IPS-NIHi11 (cell line): Measurements from ENCODE around the gene GAPDHS.
A peak's percentile ranks its signal among the peaks of the same experiment; 100 is the strongest.

Source experiments
- DNase-seq: peaks from one replicate; pipeline ENCODE4 v3.0.0; 2012; ENCODE audit warnings: mixed read lengths, low spot score

The GAPDHS gene

DNA sequence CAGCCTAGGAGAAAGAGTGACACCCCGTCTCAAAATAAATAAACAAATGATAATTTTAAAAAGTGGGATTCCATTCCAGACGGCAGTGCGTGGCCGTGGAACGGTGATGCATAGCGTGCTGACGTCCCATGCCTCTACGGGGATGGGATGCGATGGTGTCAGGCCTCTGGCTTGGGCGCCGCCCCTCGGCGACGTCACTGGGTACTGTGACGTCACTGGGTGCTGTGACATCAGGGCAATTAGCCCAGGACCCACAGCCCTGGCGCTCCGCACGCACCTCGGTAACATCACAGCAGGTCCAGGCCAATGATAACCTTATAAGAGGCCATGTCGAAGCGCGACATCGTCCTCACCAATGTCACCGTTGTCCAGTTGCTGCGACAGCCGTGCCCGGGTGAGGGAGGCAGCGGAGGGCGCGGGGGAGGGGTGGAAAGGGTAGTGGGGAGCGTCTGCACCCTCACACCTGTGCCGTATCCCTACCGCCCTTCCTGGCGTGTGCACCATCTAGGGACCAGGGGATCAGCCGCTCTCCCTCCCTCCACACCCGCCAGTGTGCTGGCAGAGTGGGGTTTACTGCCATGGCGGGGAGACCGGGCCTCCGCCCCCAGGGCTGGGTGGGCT, at the start of gene GAPDHS:
TSS of gene GAPDHS (plus strand) at position 256 of the 621 bp plus-strand sequence. CDS start at position 328, 72 bp downstream.
- DNase-seq: no peak

DNA sequence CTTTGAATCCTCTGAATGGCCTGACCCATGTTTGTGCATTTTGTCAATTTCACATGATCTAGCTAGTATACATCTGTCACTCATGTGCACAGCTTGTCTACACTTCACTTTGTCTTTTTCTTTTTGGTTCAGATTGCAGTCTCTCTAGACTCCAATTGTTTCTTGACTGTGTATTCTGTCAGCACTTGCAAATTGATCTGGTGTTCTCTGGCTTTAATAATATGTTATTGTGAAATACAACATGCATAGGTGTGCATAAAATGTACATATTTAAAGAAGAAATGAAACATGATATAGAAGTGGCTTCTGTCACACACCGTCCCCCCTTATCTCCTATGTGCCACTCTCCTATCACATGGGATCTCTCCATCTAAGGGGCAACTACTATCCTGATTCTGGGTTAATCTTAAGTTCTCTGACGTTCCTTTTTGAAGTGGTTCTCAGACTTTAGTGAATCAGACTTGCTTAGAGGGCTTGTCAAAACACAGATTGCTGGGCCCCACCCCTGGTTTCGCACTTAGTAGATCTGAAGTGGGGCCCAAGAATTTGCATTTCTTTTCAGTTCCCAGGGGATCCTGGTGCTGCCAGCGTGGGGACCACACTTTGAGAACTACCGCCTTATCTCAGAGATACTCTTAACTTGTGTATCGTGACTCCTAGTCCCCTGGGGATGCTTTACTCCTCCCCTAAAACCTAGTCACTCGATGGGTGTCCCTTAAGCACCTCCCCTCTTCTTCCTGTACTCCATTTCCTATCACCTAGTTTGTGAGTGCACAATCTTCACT, 48.8 kb upstream of the GAPDHS start:
- no peak for DNase-seq

DNA sequence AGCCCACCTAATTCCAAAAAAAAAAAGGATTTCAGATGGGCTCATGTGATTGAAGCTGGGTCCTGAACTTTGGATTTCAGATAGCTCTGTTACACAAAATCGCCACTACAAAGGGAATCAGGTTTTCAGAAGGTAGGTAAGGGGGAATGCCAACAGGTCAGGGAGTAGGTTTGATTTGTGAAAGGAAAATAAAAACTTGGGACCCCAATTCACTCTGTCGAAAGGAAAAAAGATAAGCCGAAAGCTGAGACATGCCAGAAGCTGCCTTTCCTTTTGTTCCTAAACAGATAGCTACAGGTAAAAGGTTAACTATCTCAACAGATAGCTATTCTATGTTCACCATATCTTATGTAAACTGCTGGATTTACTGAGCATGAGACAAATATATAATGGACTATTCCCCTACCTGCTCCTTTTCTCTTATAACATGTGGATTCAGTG, 47.0 kb upstream of the GAPDHS start:
- DNase-seq: no peak

DNA sequence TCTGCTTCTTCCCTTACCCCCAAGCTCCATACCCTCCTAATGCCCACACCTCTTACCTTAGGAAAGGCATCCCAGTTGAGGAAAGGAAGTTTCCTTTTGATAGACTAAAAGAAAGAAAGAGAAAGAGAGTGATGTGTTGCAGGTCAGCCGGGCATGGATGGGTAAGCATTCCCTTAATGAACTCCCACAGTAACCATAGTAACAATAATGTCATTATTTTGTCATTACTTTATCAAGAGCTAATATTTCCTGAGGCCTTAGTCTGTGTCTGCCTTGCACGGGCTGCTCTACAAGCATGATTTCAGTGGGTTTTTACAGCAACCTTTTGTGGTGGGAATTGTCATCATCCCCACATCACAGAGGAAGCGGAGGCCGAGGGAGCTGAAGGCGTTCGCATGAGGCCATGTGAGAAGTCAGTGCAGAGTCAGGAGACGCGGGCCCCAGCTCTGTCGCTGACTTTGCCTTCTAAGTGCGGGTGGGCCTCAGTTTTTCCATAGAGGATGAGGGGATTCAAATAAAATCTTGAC, 45.5 kb upstream of the GAPDHS start:
- DNase-seq: no peak

DNA sequence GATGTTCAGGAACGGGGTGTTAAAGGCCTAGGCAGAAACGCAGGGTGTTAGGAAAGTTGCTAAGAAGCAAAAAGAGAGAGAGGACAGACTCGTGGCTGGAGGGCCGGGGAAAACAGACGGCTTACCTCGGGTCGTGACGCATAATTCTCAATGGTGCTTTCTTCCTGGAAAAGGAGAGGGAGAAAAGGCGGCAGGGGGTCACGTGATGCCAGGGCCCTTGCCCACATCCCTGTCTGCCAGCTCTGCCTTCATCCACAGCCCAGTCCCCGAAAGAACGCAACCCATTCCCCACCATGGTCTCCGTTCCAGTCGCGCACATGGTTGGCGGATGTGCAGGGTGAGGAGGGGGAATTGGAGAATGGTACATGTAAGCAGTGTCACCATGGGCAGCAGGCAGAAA, 44.6 kb upstream of the GAPDHS start:
- DNase-seq: no peak

DNA sequence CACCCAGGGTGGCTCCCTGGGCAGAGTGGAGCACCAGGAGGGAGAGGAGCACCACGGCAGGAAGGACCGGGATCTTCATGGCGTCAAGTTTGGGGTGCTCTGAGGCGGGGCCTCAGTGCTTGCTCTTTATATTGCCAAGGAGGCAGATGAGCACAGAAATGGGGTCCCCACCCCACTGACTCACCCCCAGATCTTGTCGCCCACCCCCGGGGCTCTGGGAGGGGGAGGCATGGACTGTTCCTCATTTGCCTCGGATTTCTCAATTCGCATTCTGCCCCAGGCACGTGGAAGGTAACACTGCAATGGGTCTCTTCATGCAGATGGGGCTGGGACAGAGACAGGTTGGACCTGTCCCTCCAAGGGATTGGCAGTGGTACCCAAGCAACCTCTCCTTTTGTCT, 42.9 kb upstream of the GAPDHS start, which contains the start of gene KRTDAP:
TSS of gene KRTDAP (minus strand) at position 101 of the 400 bp plus-strand sequence. CDS start at position 79, 22 bp downstream.
- no peak for DNase-seq

DNA sequence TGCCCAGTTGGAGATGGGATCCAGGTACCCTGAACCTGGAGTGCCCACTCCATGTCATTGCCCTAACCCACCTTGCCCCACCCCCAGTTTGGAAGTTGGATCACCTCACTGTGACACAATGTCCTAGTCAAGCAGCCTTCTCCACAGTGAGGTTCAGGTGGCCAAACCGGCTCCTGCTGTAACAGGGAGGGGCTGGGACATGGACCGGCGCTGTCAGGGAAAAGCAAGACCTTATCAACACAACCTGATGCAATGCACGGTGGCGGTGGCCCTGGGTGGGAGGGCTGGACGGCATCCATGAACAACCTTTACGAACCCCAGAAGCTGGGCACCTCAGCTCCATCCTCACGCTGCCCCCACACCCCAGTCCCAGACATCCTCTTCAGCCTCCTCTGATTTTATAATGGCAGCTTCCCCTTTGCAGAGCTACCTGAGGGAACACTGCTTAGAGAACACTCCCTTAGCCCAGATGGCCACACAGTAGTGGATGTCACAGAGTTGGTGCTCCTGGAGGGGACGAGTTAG, 41.4 kb upstream of the GAPDHS start:
- no peak for DNase-seq

DNA sequence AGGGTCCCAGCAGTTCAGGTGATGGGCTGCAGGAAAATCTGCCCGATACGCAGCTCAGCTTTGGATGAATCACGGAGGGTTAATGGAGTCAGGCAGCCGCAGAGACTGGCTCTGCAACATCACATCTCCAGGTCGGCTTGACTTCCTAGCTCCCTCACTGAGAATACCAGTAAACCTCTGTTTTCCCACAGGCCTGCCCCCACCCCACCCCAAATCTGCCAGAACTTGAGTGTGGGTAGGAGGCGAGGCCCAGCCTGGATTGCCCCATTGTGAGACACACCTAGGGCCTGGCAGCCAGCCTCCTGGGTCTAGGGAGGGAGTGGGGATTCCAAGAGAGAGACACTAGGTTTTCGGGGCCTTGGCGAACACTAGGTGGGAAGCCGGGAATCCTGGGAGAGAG, 39.3 kb upstream of the GAPDHS start:
- no peak for DNase-seq

DNA sequence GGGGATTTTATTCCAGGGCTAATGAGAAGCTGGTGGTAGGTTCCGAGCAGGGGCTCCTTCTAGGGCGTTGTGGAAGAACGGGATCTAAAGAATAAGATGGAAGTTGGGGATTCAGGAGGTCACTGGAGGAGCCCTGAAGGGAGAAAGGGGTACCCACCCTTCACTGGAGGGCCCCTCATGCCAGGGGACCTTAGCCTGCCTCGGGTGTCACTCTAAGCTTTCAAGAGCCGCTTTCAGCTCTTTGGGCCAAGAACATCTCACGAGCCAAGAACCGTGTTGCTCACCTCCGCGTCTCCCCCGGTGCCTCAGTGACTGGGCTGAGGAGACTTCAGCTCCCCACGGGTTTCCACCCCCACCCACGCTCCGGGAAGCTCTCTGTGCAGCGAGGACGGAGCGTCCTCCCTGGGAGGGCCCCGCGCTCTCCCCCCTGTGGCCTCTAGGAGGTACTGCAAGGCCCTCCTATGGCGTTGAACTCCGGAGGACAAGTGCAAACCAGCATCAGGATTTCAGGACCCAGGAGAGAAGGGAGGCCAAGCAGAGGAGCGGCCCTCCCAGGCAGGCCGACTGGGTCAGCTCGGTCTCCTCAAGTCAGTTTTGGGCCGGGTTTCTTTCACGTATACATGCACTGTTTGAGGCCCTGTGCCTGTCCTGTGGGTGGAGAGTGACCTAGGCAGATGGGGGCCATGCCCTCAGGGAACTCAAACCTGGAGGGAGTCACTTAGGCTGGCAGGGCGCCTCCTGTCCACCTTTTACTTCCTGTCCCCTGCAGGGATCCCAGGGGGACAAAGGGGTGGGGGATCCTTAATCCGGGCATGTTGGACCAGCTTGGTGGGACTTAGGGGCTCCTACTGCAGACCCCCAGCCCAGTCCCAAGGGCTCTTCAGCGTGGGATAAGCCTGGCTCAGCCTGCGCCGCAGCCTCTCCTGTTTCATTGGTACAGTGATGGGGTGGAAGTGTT, 37.9 kb upstream of the GAPDHS start:
- peak; percentile 92 for DNase-seq

DNA sequence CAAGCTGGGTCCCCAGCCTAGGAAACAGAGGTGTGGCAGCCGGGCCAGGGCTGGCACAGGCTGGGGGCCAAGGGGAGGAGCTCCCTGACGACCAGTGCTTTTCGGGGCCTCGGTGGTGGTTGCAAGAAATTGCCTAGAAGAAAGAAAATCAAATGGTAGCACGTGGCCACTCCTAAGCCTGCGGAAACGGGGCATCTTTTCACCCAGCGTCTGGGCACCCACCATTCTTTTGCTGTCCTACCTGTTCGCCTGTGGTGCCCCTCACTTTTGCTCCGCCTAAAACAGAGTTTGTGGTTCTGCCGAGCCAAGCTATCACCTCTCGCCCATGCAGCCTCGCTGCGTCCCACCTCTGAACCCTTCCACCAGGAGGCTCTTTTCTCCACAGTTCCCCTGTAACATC, 35.9 kb upstream of the GAPDHS start:
- no peak for DNase-seq

DNA sequence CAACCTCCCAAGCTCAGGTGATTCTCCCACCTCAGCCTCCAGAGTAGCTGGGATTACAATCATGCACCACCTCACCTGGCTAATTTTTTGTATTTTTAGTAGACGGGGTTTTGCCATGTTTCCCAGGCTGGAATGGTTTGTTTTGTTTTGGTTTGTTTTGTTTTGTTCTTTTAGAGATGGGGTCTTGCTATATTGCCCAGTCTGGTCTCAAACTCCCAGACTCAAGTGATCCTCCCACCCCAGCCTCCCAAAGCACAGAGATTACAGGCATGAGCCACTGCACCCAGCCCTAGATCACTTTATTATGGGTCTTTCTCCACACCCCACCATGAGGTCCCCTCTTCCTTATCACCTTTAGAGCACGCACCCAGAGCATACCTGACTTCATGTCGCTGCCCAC, 35.0 kb upstream of the GAPDHS start:
- DNase-seq: no peak

DNA sequence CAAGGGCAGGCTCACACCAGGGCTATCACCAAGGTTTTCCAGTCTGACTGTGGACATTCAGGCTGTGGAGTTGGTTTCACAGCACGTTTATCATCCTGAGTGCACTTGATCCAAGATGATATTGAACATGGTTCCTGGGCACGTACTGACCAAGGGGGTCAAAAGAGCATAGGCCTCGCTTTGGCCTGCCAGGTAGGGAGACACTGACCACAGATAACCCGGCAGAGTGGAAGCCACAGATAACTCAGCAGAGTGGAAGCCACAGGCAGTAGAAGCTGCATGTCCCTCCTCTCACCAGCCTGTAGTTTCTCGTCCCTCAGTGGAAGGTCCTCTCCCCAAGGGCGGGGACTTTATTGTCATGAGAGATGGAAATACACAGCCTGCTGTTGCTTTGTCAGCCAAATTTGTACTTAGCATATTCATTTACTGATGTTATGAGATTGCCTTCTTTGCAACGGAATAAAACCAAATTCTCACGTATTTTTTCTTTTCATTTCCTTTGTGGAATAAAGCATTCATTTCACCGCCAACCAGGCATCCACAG, 34.2 kb upstream of the GAPDHS start:
- no peak for DNase-seq

DNA sequence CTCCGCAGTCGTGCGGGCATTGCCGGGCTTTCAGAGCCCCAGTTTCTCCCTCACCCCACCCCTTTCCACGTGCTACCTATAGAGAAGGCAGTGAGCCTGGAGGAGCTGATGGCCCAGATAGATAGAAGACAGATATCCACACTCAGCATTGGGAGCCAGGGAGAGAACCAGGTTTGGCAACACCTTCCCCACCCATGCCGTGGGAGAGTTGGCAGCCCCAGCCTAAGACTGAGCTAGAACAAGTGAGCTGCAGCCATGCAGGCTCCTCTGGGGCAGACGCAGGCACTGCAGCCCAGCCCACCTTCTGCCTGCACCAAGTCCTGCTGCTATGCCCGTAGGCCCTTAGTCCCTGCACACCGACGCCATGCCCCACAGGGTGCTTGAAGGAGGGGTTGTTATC, 32.6 kb upstream of the GAPDHS start:
- DNase-seq: no peak

DNA sequence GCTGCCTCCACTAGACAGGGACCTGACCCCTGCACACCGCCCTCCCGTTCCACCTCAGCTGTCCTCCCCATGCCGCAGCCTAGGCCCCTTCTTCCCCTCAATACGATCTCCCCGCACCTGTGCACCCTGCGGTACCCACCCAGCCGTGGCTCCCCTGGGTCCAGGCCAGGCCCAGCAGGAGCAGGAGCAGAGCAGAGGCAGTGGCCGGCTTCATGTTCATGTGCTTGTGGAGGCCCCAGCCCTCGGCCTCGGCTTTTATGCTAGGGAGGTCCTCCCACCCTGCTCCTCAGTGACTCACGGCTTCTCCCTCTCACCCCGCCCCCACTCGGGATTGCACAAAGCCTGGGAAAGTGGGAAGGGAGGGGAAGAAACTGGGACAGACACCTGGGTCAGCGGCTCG, 31.6 kb upstream of the GAPDHS start:
- no peak for DNase-seq

DNA sequence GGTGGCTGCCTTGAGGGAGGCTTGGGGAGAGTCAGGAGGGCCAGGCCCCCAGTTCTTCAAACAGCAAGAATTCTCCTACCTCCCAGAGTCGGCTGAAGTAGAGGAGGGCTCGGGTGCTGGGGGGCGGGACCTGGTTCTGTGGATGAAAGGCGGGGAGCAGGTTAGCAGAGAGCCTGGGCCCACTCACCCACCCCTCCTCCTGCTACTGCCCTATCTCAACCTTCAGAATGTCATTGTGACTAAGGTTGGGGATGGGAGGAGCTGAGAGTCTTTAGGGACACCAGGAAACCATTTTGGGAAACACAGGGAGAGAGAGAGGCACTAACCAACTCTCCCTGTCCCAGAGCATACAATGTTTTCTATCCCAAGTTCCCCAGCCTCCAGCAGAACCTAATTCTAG, 30.5 kb upstream of the GAPDHS start:
- no peak for DNase-seq

DNA sequence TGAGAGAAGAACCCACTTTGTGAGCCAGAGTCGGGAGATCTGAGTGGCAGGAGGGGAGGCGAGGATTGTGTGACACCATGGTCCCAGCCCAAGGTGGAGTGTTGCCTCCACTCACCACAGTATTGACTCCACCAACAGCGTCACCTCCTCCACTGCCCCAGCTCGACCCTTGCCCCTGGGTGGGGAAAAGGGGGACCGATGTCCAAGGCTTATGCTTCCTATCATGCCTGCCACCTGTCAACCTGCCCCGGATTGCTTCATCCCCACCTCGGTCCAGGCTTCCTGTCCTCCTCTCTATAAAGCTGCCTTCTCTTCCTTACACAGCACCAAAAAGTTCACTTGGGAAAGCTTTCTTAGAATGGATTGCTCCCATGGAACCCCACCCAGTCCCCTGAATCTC, 27.2 kb upstream of the GAPDHS start:
- DNase-seq: no peak

DNA sequence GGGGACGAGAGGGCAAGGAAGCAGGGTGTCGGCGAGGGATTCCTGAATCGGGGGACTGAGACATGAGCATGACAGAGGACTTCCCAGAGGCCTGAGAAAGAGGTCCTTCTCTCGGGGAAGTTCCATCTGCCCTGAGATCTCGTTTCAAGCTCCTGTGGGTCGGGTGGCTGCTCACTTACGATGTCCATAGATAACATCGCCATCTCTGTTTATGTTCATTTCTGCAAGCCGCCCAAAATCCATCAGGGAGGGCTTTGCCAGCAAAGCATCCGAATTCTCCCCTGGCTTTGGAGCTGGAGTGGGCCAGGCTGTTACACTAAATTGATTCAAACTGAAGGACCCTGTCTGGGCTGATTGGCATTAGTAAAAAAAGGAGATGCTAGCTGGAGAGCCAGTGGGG, 25.7 kb upstream of the GAPDHS start:
- no peak for DNase-seq

DNA sequence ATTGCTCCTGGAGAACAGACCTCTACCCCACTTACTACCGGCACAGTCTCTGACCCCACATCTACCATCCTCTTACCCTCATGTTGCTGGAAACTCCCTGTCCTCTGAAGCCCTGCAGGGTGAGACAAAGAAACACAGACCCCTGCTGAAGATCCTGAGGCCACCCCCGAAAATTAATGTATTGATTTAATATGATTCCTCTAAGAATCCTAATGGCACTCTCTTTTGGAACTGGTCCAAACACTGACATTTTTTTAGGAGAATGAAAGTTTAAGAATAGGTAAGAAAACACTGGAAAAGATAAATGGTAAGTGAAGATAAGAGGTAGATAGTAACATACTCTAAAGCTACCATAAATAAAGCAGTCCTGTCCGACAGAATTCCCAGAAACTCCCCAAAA, 25.1 kb upstream of the GAPDHS start:
- no peak for DNase-seq

DNA sequence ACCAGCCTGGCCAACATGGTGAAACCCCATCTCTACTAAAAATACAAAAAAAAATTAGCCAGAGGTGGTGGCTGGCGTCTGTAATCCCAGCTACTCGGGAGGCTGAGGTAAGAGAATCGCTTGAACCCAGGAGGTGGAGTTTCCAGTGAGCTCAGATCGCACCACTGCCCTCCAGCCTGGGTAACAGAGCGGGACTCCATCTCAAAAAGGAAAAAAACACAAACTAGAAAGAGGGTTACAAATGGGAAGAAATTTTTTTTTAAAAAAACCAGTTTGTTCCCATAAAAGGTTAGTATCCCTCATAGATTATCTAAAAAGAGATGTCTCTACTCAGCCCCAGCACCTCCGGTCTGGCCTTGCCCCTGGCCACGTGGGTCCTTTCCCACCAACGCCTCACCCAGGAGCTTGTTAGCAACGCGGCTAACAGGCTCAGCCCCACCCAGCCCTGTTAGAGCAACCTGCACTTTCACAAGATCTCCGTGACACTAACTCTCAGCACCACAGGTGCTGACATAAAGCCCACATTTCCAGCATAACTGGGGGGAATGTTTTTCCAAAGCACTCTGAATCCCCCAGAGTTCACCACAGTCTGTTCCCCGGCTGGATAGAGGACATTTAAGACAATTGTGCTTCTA, 24.1 kb upstream of the GAPDHS start:
- peak; percentile 60 for DNase-seq

DNA sequence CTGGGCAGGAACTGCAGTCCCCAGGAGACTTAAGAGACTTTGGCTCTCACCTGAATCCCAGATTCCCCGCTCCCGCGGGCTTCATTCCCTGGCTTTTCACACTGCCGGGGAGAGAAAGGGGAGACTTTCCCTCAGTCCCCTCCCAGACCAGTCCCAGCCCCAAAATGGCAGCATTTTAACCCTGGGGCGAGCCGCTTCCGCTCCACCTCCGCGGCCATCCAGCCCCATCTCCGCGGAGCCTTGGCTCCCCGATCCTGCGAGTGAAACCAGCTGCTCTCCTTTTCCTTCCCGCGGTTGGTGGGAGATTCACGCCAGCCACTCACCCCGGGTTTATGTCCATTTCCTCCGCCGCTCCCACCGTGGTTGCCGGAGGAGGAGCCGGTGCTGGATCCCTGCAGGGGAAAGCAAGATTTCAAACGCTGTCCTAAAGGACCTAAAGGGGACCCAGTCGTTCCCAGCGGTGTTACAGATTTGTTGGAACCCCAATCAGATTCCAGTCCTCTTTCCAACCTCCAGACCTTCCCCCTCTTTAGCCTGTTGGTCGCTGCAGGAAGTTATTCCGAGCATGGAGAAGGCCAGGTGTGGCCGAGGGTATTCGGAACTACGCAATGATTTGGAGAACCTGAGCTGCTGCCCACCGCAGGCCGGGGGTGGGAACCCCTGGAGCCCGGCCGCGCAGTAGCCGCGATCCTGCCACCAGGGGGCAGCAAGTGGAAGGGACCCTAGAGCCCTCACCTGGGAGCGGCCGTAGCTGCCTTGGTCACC, 23.2 kb upstream of the GAPDHS start:
- DNase-seq: peak; percentile 98

DNA sequence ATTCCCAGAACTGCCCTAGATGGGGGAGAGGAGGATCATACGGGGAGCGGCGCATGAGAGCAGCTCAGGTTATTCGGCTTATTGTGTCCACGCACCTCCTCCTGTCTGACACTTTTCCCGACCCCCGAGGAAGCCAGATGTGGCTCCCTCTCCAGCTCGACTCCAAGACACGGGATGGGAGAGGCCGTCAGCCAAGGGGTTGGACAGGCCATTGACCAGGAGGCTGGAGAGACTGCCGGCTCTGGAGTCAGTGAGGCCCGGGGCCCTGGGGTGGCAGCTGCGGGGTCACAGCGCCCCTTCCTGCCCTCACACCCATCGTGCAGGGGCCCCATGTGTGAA, 22.7 kb upstream of the GAPDHS start:
- DNase-seq: no peak
